ENCODE results near the gene MAP3K6.

GRCh38 chr1:27398405-27399149, 31.8 kb upstream of the MAP3K6 start:
- TF ChIP-seq NFE2L1 (CRISPR knock-in tag; IDR thresholded peaks at IDR 0.05; ENCODE audit: borderline replicate concordance) (no peak), MYPOP (CRISPR knock-in tag; IDR thresholded peaks at IDR 0.05) (no peak), SKIL (CRISPR knock-in tag; IDR thresholded peaks at IDR 0.05; ENCODE audit: borderline replicate concordance) (no peak), CTCF (CRISPR knock-in tag; IDR thresholded peaks at IDR 0.05) (no peak), BCLAF1 (IDR thresholded peaks at IDR 0.05) (no peak), EZH2 (conservative IDR thresholded peaks at IDR 0.05; ENCODE audit: low read depth, low read length) (no peak), ZNF34 (CRISPR knock-in tag; IDR thresholded peaks at IDR 0.05; ENCODE audit: borderline replicate concordance) (no peak), ZNF549 (CRISPR knock-in tag; IDR thresholded peaks at IDR 0.05) (no peak), ZNF639 (CRISPR knock-in tag; conservative IDR thresholded peaks at IDR 0.05) (no peak), PRDM15 (CRISPR knock-in tag; IDR thresholded peaks at IDR 0.05) (no peak), ELF4 (CRISPR knock-in tag; IDR thresholded peaks at IDR 0.05; ENCODE audit: borderline replicate concordance) (no peak), ATF7 (IDR thresholded peaks at IDR 0.05) (no peak), ATF7 (CRISPR knock-in tag; IDR thresholded peaks at IDR 0.05) (no peak), SP4 (CRISPR knock-in tag; IDR thresholded peaks at IDR 0.05) (no peak)
